VCaP (cell line): ENCODE results near the gene TTBK2.

Source experiments
- H3K27ac ChIP-seq: fragments of 450-650 bp; 2 replicates; pipeline ENCODE4 v1.5.1; 2017
- CTCF ChIP-seq: fragments of 450-650 bp; conservative IDR thresholded peaks from 2 replicates; pipeline ENCODE4 v1.5.1; 2017; ENCODE audit warnings: mild to moderate bottlenecking, moderate library complexity

Gene TTBK2

GRCh38 chr15:42724276-42724675 lies 196.3 kb downstream of the TTBK2 start:
- TF ChIP-seq CTCF = no peak
- H3K27ac ChIP-seq = no peak overlapping the region

DNA sequence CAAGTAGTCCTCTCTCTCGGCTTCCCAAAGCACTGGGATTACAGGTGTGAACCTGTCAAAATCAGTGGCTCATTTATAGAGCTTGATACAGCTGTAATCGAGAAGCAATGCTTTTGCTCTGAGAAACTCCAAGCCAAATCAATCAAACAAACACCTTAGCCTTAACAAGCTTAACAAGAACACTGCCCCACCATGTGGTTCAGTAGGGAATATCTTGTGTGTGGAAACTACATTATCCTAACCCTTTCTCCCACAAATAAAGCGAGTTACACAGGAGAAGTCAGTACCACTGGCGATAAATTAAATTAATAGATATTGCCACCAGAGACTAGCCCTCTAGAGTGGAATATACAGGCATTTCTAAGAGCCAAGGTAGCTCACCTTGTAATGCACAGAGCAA lies 197.5 kb downstream of the TTBK2 start:
- H3K27ac ChIP-seq = no peak overlapping the region
- TF ChIP-seq CTCF = peak; percentile 61

DNA sequence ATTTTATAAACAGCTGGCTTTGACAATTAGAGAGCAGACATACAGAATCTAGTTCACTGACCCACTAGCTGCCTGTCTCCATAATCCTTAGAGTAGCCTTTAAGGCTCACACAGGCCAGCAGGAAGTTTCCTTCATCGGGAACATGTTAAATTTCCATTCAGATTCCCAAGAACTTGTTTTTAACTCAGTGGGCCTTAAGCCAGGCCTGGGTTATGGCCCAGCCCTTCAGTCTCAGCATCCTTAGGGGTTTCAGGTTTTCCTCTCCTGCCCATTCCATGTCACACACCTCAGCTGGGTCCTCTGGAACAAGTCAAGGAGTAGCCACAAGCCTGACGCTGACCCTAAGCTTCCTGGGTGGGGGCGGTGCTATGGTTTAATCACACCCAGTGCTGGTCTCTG lies 198.7 kb downstream of the TTBK2 start:
- no peak overlapping the region for H3K27ac ChIP-seq
- no peak for TF ChIP-seq CTCF

- TF ChIP-seq CTCF = no peak
- no peak overlapping the region for H3K27ac ChIP-seq
Measured at GRCh38 chr15:42721016-42721415, 199.6 kb downstream of the TTBK2 start.

DNA sequence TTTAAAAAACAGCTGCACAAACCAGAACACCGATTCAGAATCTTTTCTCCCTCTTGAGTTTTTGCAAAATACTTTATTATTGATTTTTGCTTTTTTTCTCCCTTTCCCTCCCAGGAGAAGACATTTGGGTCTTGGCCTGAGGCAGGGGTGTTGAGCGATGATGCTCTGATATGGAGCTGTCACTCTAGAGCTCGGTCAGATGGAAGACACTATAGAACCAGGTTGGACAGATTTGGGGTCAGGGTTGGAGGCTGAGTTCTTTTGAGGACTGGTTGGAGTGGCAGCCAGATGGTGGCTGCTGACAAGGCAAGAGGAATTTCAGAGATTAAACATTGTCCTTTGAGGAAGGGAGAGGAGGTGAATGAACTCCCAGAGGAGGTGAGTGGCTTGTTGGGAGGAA lies 200.5 kb downstream of the TTBK2 start:
- no peak overlapping the region for H3K27ac ChIP-seq
- TF ChIP-seq CTCF = no peak

- no peak overlapping the region for H3K27ac ChIP-seq
- no peak for TF ChIP-seq CTCF
Measured at GRCh38 chr15:42719043-42719442, 201.5 kb downstream of the TTBK2 start.

- TF ChIP-seq CTCF = no peak
- H3K27ac ChIP-seq = no peak overlapping the region
Measured at GRCh38 chr15:42716626-42717025, 204.0 kb downstream of the TTBK2 start.

GRCh38 chr15:42716125-42716524 lies 204.5 kb downstream of the TTBK2 start:
- no peak overlapping the region for H3K27ac ChIP-seq
- no peak for TF ChIP-seq CTCF
